Pons (tissue), 1 donor: ENCODE measurements around the gene DPP7.
"Not testable (repeated sequence)": the region's sequence is repeated elsewhere in the genome, so short reads cannot be mapped to it uniquely, and the experiment has no call there.

ENCODE experiments used
- DNase-seq: peaks from one replicate; pipeline ENCODE4 v3.0.0-alpha.2; 2016; ENCODE audit warnings: low spot score

DPP7 gene

DNA sequence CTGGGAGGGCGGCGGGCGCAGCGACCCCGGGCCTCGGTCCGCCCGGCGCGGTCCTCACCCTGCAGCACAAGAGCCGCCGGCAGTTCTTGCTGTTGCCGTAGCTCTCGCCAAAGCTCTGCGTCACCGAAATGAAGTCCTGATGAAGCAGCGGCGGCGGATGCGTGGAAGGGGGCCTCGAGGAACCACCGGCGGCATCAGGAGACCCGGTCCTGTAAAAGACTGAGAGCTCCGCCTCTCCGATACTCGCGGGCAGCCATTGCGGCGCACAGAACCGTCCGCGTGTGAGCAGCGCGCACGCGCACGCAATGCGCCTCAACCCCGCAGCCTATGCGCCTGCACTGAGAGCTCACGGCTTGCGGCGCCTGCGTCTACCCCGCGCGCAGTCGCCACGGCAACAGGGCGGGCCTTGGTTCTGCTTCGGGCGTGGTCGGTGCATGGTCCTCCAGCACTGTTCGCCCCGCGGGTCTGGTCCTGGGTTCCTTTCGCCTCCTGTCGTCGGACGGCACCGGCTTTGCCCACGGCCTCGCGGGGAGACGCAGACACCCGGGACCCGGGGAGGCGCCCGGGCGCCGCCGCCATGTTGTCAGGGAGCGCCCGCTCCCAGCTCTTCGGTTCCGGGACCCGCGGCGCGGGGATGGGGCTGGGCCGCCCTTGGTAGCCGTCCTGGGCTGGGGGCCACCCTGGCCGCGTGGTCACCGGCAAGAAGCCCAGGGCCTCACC, 15.1 kb upstream of the DPP7 start:
- DNase-seq = peak; percentile 75

DNA sequence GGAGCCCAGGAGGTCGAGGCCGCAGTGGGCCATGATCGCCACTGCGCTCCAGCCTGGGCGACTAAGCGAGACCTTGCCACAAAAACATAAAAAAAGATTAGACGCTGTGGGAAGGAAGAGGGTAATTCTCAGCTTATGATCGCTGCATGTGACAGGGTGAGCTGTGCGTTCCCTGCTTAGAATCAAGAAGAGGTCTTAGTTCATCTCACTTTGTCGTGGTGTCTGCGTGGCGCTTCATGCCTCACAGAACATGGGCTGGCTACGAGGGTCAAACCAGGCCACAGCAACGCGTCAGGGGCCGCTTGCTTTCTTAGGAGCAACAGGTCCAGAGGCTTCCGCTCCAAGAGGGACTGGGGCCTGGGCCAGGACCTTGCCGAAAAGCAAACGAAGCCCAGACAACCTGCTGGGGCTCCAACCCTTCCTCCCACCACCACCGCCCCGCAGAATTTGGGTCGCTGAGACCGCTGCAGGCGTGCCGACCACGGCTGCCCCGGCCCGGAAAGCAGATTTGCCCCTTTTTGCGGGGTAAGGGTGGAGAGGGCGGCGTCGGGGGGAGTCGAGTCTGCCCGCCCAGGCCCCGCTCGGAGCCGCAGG, 14.4 kb upstream of the DPP7 start:
- DNase-seq = no peak

DNA sequence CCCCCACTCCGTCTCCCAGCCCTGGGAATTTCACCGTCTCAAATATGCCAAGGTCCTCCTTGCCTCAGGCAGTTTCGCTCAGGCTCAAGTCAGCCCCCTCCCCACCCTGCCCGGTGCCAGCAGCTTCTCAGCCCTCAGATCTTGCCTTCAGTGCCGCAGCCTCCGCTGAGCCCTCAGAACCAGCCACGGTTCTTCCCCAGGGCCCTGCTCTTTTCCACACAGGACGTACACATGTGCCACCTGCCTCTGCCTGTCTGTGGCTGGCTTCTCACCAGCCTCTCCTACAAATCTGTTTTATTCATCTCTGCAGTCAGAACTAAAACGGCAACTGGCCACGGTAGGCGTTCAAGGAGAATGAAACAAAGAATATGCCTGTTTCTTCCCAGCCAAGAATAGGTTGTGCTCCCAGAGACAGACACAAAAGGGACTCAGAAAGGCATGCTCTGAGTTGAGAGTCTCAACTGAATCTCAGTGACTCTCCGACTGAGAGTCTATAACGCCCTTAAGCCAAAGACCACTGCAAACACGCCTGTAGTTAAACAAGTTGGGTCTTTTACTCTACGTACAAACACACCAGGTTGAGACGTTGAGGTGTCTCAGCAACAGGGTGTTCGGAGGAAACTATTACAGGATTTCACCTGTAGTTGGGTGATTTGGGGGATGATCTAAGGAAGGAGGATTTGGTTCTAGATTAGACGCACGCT, 13.8 kb upstream of the DPP7 start:
- DNase-seq = no peak

DNA sequence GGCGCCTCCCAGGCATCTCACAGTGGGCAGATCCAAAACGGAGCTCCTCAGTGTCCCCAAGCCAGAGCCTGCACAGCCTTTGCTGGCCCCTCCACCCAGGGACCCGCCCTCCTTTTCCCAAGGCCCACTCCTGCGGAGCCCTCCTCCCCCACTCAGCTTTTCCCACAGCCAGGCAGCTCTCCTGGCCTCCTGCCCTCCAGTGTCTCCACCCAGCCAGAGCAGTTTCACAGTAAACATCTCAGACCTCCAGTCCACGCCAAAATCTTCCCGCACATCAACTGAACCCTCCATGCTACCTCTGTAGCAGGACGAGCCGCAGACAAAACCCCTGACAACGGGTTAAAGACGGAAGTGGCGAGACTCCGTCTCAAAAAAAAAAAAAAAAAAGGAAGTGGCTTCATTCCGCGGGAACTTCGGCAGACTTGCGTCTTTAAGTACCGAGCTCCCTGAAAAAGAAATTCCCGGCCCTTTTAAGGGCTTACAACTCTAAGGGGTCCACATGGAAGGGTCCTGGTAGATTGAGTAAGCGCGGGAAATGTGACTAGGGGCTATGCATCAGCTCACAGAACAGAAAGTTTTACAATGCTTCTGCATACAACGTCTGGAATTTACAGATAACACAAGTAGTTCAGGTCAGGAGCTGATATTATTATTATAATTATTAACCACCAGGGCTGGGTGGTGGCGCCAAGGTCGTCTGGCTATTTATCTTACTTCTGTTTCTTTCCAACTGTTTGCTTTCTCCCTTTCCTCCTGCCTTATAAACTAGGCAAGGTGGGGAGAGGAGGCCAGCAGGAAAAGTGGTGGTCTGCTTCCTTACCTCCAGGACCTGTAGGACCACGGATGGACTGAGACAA, 13.0 kb upstream of the DPP7 start:
- peak; percentile 15 for DNase-seq

DNA sequence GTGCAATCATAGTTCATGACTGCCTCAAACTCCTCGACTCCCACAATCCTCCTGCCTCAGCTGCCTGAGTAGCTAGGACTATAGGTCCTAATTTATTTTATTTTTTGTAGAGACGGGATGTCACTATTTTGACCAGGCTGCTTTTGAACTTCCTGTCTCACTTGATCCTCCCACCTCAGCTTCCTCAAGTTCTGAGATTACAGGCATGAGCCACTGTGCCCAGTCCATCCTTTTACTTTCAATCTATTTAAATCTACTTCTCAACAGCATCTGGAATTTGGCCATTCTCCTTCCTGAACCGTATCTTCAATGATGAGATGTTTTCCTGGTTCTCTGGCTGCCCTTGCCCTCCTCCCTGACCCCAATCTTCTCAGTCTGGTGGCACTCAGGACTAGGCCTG, 12.3 kb upstream of the DPP7 start:
- no peak for DNase-seq

DNA sequence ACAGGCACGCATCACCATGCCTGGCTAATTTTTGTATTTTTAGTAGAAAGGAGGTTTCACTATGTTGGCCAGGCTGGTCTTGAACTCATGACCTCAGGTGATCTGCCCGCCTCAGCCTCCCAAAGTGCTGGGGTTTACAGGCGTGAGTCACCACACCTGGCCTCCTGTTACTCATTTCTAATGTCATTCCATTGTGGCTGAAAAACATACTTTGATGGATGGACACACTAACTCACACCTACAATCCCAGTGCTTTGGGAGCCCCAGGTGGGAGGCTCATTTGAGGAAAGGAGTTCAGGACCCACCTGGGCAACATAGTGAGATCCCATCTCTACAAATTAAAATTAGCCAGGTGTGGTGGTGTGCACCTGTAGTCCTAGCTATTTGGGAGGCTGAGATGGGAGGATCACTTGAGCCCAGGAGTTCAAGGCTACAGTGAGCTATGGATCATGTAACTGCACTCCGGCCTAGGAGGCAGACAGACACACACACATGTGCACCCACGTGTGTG, 9.5 kb upstream of the DPP7 start:
- not testable (repeated sequence) for DNase-seq

DNA sequence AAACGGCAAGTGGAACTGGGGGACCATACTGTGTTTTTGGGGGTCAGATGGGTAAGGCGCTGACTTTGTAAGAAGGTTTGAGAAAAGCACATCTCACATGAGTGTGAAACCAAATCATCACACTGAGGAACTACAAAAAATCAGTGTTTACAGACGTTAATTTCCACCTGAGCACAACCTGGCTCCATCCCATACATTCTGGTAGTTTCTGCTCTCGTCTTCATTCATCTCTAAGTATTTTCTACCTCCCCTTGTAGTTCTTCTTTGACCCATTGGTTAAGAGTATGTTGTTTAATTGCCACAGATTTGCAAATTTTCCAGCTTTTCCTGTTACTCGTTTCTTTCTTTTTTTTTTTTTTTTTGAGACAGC, 8.9 kb upstream of the DPP7 start:
- DNase-seq = no peak

DNA sequence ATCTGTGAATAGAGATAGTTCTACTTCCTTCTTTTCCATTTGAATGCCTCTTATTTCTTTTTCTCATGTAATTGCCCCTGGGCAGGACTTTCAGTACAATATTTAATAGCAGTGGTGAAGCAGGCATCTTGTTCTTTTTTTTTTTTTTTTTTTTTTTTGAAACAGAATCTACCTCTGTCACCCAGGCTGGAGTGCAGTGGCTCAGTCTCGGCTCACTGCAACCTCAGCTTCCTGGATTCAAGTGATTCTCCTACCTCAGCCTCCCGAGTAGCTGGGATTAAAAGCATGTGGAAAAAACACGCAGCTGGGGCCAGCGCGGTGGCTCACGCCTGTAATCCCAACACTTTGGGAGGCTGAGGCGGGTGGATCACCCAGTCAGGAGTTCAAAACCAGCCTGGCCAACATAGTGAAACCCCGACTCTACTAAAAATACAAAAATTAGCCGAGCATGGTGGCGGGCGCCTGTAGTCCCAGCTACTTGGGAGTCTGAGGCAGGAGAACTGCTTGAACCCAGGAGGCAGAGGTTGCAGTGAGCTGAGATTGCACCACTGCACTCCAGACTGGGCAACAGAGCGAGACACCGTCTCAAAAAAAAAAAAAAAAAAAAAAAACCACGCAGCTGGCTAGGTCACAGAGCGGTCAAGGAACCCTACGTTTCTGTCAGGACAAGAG, 8.4 kb upstream of the DPP7 start:
- not testable (repeated sequence) for DNase-seq

DNA sequence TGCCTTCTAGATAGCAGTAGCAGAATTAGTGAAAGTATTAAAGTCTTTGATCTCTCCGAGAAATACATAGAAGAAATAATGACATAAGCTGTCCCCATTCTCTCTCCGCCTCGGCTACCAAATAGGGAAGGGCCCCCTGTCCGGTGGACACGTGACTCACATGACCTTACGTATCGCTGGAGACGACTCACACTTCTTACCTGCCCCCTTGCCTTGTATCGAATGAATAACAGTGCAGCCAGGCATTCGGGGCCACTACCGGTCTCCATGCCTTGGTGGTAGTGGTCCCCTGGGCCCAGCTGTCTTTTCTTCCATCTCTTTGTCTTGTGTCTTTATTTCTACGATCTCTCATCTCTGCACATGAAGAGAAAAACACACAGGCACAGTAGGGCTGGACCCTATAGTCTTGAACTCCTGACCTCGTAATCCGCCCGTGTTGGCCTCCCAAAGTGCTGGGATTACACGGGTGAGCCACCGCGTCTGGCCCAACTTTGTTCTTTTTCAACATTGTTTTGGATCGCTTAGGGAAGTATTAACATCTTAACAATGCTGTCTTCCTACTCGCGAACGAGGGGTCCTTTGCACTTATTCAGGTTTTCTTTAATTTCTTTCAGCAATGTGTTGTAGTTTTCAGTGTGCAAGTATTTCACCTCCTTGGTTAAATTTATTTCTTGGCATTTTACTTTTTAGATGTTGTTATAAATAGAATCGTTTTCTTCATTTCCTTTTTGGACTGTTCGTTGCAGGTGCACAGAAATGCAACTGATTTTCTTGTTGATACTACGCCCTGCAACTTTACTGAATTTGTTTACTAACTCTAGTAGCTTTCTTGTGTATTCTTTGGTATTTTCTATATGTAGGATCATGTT, 7.6 kb upstream of the DPP7 start:
- not testable (repeated sequence) for DNase-seq

DNA sequence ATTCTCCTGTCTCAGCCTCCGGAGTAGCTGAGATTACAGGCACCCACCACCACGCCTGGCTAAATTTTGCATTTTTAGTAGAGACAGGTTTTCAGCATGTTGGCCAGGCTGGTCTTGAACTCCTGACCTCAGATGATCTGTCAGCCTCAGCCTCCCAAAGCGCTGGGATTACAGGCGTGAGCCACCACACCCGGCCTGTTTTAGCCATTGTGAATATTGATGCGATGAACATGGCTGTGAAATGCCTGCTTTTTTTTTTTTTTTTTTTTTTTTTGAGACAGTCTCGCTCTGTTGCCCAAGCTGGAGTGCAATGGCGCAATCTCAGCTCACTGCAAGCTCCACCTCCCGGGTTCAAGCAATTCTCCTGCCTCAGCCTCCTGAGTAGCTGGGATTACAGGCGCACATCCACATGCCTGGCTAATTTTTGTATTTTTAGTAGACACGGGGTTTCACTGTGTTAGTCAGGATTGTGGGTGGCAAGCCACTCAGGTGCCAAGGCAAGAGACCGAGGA, 3.6 kb upstream of the DPP7 start:
- not testable (repeated sequence) for DNase-seq

DNA sequence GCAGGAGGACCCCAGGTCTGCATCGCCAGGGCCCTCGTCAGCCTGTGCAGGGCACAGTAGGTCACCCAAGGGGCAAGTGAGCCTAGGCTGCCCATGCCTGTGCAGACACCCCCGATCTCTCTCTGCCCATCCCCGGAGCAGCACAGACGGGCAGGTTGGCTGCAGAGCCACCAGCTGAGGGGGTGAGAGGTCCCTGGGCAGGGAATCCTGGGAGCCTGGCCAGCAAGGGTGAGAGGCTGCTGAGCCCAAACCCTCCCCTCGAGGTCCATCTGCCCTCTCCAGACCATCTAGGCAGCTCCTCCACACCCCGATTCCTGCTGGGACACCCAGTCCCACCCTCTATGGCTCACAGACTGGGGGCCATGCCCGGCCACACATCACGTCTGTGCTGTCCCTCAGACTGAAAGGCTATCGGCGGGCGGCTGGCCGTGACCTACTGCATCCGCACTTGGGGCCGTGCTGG, 2.8 kb upstream of the DPP7 start:
- no peak for DNase-seq

DNA sequence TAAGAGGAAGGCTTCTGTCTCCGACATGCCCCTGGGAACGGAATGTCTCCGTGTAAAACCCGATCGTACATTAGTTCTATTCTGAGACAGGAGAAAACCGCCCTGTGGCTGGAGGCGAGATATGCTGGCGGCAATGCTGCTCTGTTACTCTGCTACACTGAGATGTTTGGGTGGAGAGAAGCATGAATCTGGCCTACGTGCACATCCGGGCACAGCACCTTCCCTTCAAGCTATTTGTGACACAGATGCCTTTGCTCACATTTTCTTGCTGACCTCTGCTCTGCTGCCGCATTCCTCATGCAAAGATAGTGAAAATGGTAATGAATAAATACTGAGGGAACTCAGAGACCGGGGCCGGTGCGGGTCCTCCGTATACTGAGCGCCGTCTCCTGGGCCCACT, 2.2 kb upstream of the DPP7 start:
- no peak for DNase-seq

DNA sequence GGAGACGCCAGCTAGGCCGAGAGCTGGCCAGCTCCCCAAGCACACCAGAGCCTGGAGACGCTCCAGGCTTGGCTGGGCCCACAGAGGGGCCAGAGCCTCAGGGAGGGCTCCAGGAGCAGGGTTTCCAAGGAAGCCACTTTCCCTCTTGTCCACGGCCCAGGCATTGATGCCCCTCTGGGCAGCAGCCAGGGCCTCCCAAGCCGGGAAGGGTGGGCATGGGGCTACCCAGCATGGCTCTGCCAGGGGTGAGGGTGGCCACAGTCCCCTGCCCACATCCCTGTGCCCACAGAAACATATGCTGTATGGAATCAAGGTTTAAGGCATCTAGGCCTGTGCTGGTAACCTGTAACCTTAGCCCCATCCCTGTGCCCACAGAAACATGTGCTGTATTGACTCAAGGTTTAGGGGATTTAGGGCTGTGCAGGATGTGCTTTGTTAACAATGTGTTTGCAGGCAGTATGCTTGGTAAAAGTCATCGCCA, 1.5 kb upstream of the DPP7 start:
- no peak for DNase-seq

DNA sequence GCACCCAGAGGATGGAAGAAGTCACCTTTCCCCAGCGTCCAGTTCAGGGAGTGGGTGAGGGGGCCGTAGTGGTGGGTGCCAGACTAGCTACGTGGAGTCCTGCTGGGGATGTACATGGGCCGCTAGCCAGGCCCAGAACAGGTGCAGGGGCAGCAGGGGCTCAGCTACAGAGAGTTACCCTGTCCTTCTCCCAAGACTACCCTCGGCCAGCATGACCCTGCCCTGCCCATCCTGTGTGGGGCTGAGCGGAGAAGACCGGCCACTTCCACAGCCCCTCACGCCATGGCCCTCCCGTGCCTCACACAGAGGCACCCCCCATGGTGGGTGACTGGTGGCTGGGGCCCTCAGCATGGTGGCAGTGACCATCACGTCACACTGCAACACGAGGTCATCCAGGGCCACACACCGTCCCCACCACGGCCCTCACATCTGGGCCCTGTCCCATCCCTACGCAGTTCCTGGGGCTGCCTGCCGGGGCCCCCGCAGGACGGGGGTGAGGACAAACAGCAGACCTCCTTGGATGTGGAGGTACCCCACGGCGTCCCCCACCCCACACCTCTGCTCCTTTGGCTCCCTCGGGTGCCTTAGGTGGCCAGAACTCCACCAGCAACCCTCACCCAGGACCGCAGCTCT, 977 bp upstream of the DPP7 start:
- no peak for DNase-seq

DNA sequence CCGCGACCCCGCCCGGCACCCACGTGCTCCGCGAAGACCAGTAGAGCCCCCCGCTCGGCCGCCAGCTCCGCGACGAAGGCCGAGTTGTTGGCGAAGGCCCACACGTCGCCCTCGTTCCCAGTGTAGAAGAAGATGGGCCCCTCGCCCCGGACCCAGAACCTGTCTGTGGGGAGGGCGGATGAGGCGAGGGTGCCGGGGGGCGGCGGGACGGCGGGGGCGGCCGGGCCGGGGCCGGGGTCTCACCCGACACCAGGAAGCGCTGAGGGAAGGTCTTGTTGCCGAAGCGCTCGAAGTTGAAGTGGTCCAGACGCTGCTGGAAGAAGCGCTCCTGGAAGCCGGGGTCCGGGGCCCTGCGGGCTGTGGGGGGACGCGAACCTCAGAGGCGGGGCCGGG, 317 bp downstream of the DPP7 start:
- DNase-seq = no peak

DNA sequence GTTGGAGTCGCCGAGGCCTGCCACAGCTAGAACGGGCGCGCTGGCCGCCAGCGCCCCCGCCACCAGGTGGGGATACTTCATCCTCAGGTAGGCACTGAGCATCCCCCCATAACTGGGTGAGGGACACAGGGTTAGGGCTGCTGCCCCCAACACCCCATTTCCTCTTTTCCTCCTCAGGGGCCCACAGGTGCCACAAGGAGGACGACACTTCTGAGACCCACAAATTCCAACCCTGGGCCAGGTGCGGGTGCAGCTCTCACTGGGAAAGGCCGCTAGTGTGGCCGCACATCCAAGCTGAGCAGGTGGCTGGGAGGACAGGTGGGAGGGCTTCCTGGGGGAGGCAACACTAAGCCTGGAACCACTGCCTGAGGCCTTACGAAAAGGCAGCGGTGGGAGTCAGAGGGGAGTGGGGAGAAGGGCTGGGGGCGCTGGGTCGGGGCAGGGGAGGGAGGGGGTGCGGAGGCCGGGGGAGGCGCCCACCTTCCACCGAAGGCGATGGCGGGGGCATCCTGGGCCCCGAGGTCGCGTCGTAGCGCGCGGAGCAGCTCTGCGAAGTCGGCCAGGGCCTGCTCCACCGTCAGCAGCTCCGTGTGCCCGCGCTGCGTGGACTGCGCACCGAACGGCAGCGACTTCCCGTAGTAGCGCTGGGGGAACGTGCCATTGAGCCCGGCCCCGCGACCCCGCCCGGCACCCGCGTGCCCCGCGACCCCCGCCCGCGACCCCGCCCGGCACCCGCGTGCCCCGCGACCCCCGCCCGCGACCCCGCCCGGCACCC, 961 bp downstream of the DPP7 start:
- no peak for DNase-seq

DNA sequence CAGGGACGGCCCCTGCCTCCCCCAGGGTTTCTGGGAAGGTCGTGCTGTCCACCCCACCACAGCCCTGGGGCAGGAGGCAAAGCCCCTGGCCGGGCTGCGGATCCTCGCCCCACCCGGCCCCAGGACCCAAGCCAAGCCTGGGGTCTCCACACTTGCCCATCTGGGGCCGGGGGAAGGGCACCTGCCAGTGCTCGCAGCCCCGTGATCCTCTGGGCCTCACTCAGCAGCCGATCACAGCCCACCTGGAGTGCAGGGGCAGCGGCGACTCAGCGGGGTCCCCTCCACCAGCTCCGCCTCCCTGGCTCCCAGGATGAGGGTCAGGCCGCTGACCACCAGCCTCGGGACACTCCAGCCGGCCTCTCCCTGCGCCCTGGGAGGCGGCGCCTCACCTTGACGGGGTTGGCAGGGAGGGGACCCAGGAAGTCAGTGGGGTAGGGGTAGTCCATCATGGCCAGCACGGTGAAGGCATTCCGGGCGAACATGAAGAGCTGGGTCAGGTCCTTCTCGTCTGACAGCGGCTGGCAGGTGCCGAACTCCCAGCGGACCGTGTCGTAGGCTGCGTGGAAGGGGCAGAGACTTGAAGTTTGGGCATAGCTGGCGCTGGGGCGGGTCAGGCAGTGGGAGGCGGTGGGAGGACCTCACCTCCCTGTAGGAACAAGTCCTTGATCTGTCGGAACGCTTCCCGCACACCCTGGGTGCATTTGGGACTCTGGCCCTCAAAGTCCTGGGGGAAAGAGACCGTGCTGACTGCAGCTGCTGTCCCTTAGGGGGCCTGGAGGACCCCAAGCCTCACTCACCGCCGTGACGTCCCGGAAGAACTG, 1.8 kb downstream of the DPP7 start:
- DNase-seq = no peak
